Activated T-helper 17 cell treated with anti-CD3 and anti-CD28 coated beads, Interleukin-2, amount 50 U/mL, for 72 hours (primary cell): ENCODE data around the gene CGREF1. TPM values are rescaled to one million over a fixed set of nuclear protein-coding genes. Genes with fewer than 3 reads are reported as not detected.

Source experiments
- ATAC-seq: fragments of 150-1000 bp; cut with Tn5 transposase; replicated peaks from 2 replicates; pipeline ENCODE4 v1.10.0; 2021; ENCODE audit warnings: mild to moderate bottlenecking, moderate library complexity
- H3K27ac Mint-ChIP-seq: one replicate; pipeline ENCODE4 v1.8.0; 2022; ENCODE audit warnings: mixed read lengths
- H3K27me3 Mint-ChIP-seq: one replicate; pipeline ENCODE4 v1.8.0; 2022; ENCODE audit warnings: mixed read lengths
- H3K36me3 Mint-ChIP-seq: one replicate; pipeline ENCODE4 v1.8.0; 2022; ENCODE audit warnings: low read depth, mild to moderate bottlenecking, mixed read lengths
- H3K4me1 Mint-ChIP-seq: one replicate; pipeline ENCODE4 v1.8.0; 2022; ENCODE audit warnings: mixed read lengths
- H3K4me3 Mint-ChIP-seq: one replicate; pipeline ENCODE4 v1.8.0; 2022; ENCODE audit warnings: mild to moderate bottlenecking, mixed read lengths
- H3K9me3 Mint-ChIP-seq: one replicate; pipeline ENCODE4 v1.8.0; 2022; ENCODE audit warnings: mixed read lengths
- total RNA-seq, 2 donors: library from RNA; stranded (reverse); gene quantifications; one replicate each; pipeline ENCODE4 v1.2.3, GENCODE V29; 2022

The CGREF1 gene
- total RNA-seq, 2 donors from 2014 or later = 3.7 to 4.6 TPM

DNA sequence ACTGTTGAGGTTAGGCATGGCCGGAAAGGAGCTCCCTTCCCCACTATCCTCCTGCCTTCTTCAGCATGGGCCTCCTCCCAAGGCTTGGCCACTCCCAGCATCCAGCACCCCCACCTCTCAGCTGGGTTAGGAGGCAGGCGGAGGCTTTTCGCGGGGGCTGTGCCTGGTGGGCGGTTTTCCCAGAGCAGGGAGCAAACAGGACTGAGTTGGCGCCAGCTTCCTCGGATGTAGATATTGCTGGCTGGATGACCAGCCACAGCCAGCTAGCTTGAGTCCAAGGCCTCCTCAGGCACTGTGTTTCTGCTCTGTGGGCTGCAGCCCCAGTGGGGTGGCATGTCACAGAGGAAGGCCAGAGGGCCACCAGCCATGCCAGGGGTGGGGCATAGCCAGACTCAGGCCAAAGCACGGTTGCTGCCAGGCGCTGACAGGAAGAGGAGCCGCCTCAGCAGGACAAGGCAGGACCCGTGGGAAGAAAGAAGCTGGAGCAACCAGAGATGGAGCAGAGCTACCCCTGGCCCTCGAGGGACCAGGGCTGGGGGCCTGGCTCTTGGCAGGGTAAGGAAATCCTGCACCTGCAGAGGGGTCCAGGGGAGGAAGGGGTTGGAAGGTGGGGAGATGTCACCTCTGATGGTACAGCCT is 30.0 kb upstream of the CGREF1 start, which contains the start of gene TCF23:
TSS of gene TCF23 (plus strand) at position 204 of the 639 bp plus-strand sequence. CDS start at position 334, 130 bp downstream.
- Mint-ChIP-seq H3K27ac (no peak within 1 kb of the TSS), H3K4me1 (no peaks in the 10 kb centered on the region), H3K9me3 (no peaks in the 10 kb centered on the region), H3K27me3 (peaks cover 3% of the 10 kb centered on the region), H3K36me3 (no peaks in the 10 kb centered on the region), H3K4me3 (no peak within 1 kb of the TSS)
- ATAC-seq = no peak

DNA sequence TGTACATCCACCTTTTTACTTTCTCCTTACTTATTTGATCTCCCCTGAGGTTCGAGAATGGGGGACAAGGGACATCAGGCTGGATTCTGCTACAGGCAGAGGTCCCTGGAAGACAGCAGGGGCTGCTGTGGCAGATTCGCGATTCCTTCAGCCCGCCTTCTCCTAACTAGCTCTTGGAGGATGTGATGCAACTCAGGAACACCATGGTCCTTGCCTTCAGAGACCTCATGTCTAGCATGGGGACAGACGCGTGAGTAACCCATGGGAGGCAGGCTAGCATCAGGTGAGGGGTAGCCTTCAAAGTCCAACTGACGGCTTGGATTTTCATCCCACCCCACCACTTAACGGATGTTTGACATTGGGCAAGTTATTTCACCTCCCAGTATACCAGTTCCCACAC is 29.0 kb upstream of the CGREF1 start:
- Mint-ChIP-seq H3K9me3 (no peaks in the 10 kb centered on the region), H3K4me3 (no peak overlapping the region), H3K4me1 (no peaks in the 10 kb centered on the region), H3K27me3 (peaks cover 3% of the 10 kb centered on the region), H3K36me3 (no peaks in the 10 kb centered on the region), H3K27ac (no peak overlapping the region)
- no peak for ATAC-seq

DNA sequence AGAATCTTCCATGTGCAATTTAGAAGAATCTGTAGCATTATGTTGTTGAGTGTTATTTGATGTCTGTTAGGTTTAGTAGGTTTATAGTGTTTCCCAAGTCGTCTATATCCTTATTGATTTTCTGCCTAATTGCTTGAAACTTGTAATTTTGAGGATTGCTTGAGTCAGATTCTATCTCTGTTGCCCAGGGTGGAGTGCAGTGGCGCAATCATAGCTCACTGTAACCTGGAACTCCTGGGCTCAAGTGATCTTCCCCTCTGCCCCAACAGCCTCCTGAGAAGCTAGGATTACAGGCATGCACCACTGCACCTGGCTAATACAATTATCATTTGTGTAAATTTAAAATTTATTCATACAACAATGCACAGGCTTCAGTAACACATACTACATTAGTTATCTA is 26.8 kb upstream of the CGREF1 start:
- Mint-ChIP-seq H3K27me3 (peaks cover 3% of the 10 kb centered on the region), H3K4me1 (no peaks in the 10 kb centered on the region), H3K9me3 (no peaks in the 10 kb centered on the region), H3K4me3 (no peak overlapping the region), H3K36me3 (no peaks in the 10 kb centered on the region), H3K27ac (no peak overlapping the region)
- no peak for ATAC-seq

DNA sequence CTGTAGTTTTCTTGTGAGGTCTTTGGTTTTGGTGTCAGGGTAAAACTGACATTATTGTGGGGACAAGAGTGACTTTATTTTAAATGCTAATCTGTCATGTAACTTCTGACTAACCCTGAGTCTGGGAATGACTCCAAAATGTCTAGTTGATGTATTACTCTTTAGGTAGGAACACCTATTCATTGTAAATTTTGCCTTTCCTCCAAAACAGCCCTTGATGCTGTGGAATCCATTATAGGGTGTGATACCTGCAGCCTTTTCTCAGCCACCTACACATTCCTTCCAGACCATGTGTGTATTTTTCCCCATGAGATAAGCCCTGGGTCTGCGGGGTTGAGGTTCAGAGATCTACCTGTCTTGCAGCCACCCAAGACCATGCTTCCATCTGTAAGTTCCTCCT is 24.4 kb upstream of the CGREF1 start:
- no peaks in the 10 kb centered on the region for H3K36me3 Mint-ChIP-seq
- H3K27ac Mint-ChIP-seq = no peak overlapping the region
- no peak overlapping the region for H3K4me3 Mint-ChIP-seq
- peaks cover 3% of the 10 kb centered on the region for H3K27me3 Mint-ChIP-seq
- no peak for ATAC-seq
- H3K4me1 Mint-ChIP-seq = no peaks in the 10 kb centered on the region
- H3K9me3 Mint-ChIP-seq = no peaks in the 10 kb centered on the region

DNA sequence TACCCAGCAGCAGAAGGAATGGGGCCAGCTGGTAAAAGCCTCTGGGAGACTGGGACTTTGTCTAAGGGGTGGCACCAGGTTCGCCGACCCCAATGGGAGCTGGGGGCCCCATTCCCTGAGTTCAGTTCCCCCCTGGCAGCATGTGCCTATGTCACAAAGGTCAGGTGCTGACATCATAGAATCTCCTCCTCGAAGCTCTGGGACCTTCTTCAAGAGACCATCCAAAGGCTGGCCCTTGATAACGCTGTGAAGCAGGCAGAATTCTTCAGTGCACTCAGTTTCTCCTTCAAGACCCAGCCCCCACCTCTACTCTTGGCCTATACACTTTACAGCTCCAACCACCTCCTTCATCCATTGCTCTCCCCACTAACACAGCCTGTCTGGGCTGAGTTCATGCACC is 20.4 kb upstream of the CGREF1 start, which contains the start of gene PRR30:
TSS of gene PRR30 (minus strand) at position 101 of the 400 bp plus-strand sequence. CDS start 1,081 bp downstream, outside the sequence.
- Mint-ChIP-seq H3K9me3 (no peaks in the 10 kb centered on the region), H3K4me1 (no peaks in the 10 kb centered on the region), H3K27ac (no peak within 1 kb of the TSS), H3K4me3 (no peak within 1 kb of the TSS), H3K36me3 (peaks cover 4% of the 10 kb centered on the region), H3K27me3 (no peaks in the 10 kb centered on the region)
- no peak for ATAC-seq

DNA sequence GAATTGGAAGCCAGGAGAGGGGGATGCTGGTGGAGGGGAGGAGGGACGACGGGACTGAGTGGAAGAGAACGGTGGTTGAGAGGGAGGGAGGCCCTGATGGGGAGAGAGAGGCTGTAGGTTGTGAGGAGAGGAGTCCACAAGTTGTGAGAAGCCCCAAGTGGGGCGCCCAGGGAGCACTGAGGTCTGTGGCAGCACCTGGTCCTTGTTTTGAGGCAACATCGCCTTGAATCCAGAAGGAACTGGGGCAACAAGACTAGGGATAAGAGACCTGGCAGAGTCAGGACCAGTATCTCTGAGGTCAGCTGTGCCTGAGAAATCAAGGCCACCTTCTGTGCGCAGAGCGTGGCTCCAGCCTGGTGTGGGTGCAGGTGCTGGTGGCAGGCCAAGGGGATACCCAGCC is 19.2 kb upstream of the CGREF1 start:
- Mint-ChIP-seq H3K4me3 (no peak overlapping the region), H3K27ac (no peak overlapping the region), H3K27me3 (no peaks in the 10 kb centered on the region), H3K36me3 (peaks cover 15% of the 10 kb centered on the region), H3K4me1 (peaks cover 5% of the 10 kb centered on the region), H3K9me3 (no peaks in the 10 kb centered on the region)
- no peak for ATAC-seq

DNA sequence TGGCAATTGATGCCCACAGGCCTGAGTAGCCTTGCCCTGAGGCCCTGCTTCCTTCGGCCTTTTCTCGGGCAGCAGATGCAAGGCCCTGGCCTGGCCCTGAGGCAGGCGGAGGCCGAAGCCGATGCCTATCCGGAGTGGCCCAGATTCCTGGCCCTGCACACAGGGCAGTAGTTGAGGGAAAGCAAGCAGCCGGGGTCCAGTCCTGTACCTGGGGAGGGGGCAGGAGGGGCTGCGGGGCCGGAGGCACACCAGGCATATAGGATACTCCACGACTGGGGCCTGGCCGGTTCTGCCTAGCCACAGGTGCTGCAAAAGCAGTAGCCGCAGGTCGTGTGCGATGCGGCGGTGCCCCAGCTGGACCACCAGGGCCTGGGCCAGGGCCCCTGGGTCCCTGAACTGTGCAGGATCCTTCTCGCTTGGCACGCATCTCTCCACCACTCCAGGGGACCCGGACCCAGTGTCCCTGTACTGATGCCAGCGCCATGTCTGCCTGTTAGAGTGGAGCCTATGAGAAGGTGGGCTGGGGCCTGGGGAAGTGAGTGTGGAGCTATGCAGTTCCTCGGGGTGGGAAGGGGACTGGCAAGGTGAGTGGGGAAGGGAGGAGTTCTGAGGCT is 18.5 kb upstream of the CGREF1 start:
- Mint-ChIP-seq H3K27me3 (no peaks in the 10 kb centered on the region), H3K36me3 (peaks cover 22% of the 10 kb centered on the region), H3K4me3 (no peak overlapping the region), H3K27ac (no peak overlapping the region), H3K4me1 (peaks cover 10% of the 10 kb centered on the region), H3K9me3 (no peaks in the 10 kb centered on the region)
- ATAC-seq = no peak

DNA sequence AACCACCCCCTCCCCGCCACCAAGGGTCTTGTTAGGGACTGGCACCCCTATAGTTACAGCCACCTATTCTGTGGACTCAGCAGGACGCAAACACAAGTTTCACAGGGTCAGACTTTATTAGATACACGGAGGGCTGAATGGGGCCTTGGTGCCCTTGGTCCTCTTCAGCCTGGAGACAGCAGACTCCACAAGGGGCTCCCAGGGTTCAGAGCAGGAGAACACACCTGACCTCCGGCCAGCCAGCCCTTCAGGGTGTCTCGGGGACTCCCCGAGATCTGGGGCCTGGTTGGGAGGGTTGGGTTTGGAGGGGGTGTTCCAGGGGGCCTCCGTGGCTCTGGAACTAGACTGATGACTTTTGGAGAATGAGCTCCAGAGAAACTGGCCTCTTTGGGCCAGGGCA is 17.8 kb upstream of the CGREF1 start:
- peaks cover 27% of the 10 kb centered on the region for H3K36me3 Mint-ChIP-seq
- ATAC-seq = no peak
- H3K9me3 Mint-ChIP-seq = no peaks in the 10 kb centered on the region
- no peaks in the 10 kb centered on the region for H3K27me3 Mint-ChIP-seq
- H3K4me1 Mint-ChIP-seq = peaks cover 10% of the 10 kb centered on the region
- no peak overlapping the region for H3K27ac Mint-ChIP-seq
- H3K4me3 Mint-ChIP-seq = no peak overlapping the region

DNA sequence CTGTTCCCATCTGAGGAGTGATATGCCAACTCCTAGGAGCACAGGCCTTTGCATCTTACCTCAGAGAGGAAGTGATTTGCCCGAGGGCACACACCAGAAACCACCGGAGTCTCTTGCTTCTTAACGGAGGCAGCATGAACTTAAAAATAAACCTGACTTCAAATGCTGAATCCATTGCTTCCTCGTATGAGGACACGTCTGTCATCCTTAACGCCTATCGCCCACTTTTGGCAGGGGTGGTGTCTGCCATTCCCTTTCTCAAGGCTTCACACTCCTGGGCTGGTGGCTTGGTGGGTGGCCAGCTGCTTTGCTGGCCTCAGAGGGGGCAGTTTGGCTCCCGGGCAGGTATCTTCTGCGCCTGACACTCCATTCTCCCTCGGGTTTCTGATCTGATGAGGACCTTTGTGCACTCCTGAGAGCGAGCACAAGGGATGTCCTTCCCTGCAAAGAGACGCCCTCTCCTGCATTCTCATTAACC is 16.6 kb upstream of the CGREF1 start:
- peak overlapping the region; percentile 91 for H3K27ac Mint-ChIP-seq
- peaks cover 39% of the 10 kb centered on the region for H3K36me3 Mint-ChIP-seq
- no peak for ATAC-seq
- H3K27me3 Mint-ChIP-seq = no peaks in the 10 kb centered on the region
- H3K4me1 Mint-ChIP-seq = peaks cover 10% of the 10 kb centered on the region
- no peaks in the 10 kb centered on the region for H3K9me3 Mint-ChIP-seq
- peak overlapping the region; percentile 86 for H3K4me3 Mint-ChIP-seq

DNA sequence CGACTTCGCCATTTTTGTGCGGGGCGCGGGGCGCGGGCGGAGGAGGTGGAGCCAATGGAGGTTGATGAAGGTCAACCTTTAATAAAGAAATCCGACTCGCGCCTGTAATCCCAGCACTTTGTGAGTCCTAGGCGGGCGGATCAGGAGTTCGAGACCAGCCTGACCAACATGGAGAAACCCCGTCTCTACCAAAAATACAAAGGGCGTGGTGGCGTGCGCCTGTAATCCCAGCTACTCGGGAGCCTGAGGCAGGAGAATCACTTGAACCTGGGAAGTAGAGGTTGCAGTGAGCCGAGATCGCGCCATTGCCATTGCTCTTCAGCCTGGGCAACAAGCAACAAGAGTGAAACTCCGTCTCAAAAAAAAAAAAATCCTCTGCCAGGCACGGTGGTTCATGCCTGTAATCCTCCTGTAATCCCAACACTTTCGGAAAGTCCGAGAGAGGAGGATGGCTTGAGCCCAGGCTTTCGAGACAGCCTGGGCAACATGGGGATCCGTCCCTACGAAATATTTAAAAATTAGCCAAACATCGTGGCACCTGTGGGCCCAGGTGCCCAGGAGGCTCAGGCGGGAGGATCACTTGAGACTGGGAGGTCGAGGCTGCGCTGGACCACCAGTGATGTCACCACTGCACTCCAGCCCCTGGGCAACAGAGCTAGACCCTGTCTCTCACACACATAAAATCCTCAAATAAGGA is 16.0 kb upstream of the CGREF1 start:
- no peaks in the 10 kb centered on the region for H3K9me3 Mint-ChIP-seq
- ATAC-seq = no peak
- H3K4me3 Mint-ChIP-seq = peak overlapping the region; percentile 86
- no peaks in the 10 kb centered on the region for H3K27me3 Mint-ChIP-seq
- H3K27ac Mint-ChIP-seq = peak overlapping the region; percentile 91
- H3K36me3 Mint-ChIP-seq = peaks cover 44% of the 10 kb centered on the region
- peaks cover 10% of the 10 kb centered on the region for H3K4me1 Mint-ChIP-seq

DNA sequence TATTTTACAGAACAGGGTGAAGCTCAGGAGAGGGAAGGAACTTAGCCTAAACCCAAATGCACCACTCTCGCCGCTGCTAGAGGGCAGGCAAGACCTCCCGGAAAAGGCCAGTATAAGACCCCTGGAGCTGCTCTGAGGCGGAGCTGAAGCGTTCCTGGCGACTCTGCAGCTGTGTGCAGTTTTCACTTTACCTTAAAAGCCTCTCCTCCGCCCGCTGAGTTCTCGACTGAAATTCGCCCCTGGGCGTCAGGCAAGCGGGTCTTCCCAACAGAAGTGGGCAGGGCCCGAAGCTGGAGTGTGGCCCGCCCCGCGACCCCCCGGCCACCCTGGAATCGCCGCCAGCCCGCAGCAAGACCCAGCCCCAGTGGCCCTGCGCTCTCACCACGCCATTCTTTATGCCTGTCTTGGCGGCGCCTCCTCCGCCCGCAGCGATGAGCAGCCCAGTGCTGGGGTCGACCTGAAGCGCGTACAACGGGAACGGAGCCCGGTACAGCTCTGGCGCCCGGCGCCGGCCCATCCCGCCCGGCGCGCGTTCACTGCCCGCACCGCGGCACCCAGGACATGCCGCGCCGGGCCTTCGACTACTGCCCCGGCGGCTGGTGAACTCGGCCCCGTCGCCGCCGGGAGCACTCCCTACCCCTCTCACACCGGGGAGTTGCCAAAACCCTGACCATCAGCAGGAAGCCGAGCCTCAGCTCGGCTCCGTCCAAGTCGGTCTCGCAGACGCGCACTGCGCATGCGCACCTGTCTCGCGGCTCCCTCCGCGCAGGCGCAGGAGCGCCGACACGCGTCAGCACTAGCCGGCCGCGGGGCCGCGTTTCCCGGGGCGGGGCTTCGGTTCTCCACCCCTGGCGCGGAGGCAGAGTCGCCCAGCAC is 15.2 kb upstream of the CGREF1 start, which contains the start of gene PREB:
TSS of gene PREB (minus strand) at position 732 of the 876 bp plus-strand sequence. CDS start at position 517, 215 bp downstream.
- H3K27me3 Mint-ChIP-seq = no peaks in the 10 kb centered on the region
- H3K4me3 Mint-ChIP-seq = peak within 1 kb of the TSS; percentile 86
- peaks cover 10% of the 10 kb centered on the region for H3K4me1 Mint-ChIP-seq
- H3K27ac Mint-ChIP-seq = peak within 1 kb of the TSS; percentile 91
- H3K9me3 Mint-ChIP-seq = no peaks in the 10 kb centered on the region
- H3K36me3 Mint-ChIP-seq = peaks cover 52% of the 10 kb centered on the region
- peak; percentile 97 for ATAC-seq

DNA sequence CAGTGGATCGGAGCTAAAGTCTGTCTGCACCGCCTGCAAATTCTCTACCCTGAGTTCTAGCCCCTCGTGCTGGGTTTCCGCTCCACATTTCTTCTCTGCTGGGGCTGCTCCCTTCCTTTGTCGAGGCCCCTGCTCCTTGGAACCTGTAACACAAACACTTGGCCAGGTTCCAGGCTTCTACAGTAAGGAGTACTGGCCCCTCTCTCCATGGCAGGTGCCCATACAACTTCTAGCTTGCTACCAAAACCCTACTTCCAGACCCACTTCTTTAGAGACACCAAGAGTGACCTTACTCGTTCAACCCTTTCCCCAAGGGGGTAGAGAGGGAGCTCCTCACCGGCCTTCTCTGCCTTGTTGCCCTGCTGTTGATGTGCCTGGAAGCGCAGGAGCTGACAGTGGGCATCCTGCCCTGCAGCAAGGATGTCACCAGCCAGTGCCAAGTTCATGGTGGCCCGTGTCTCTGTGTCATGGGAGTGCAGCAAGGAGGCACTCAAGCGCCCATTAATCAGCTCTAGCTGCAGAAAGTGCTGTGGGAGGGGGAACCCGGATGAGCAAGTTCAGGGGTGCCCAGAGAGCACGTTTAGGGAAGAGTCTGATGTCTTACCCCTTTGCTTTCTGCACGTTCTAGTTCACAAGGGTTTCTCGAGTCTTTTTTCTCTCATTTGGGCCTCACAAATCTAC is 14.4 kb upstream of the CGREF1 start:
- peaks cover 54% of the 10 kb centered on the region for H3K36me3 Mint-ChIP-seq
- no peak for ATAC-seq
- no peaks in the 10 kb centered on the region for H3K9me3 Mint-ChIP-seq
- peaks cover 10% of the 10 kb centered on the region for H3K4me1 Mint-ChIP-seq
- peak overlapping the region; percentile 86 for H3K4me3 Mint-ChIP-seq
- H3K27me3 Mint-ChIP-seq = no peaks in the 10 kb centered on the region
- peak overlapping the region; percentile 91 for H3K27ac Mint-ChIP-seq

DNA sequence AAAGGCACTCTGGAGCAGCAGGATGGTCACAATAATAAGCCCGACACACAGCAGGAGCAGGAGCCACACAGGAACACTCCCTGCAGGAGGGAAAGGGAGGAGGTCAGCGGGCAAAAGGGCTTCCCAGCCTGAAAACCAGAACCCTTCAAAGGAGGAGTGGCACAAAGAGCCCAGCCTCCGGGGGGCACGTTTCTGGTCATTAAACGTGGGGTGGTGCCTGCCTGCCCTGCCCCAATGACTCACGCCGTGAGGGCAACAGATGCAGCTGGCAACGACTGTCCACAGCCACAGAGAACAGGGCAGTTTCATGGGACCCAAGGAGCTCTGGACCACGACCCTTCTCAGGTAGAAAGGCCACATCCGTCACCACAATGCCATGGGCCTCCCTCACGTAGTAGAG is 12.5 kb upstream of the CGREF1 start:
- Mint-ChIP-seq H3K36me3 (peaks cover 54% of the 10 kb centered on the region), H3K4me1 (peaks cover 10% of the 10 kb centered on the region), H3K27me3 (no peaks in the 10 kb centered on the region), H3K27ac (no peak overlapping the region), H3K4me3 (no peak overlapping the region), H3K9me3 (no peaks in the 10 kb centered on the region)
- no peak for ATAC-seq
